Left kidney (tissue), 2 donors: ENCODE data around the gene MEGF8. TPM values are rescaled to one million over a fixed set of nuclear protein-coding genes. Genes with fewer than 3 reads are reported as not detected.

Experiments
- DNase-seq: peaks from one replicate; pipeline ENCODE4 v3.0.0-alpha.2; 2013
- polyA plus RNA-seq: library from polyadenylated mRNA; unstranded; fragments of 120-200 nt; gene quantifications from one replicate; pipeline ENCODE4 v1.2.1, GENCODE V29; 2013; ENCODE audit not compliant: insufficient read length

Gene MEGF8
- polyA plus RNA-seq, 1 donor = 38.6 TPM

DNA sequence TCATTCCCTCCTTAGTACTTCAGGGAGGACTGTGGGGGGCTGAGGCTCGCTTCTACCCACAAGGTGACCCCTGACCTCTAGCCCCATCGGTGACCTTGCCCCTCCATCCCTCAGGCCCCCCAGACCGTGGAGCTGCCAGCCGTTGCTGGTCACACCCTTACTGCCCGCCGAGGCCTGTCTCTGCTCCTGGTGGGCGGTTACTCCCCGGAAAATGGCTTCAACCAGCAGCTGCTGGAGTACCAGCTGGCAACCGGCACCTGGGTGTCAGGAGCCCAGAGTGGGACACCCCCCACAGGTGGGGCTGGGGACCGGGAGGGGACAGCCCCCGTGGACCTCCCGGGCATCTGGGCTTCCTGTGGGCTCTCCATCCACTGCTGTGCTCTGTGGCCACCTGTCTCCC lies 31.9 kb downstream of the MEGF8 start:
- DNase-seq = no peak

DNA sequence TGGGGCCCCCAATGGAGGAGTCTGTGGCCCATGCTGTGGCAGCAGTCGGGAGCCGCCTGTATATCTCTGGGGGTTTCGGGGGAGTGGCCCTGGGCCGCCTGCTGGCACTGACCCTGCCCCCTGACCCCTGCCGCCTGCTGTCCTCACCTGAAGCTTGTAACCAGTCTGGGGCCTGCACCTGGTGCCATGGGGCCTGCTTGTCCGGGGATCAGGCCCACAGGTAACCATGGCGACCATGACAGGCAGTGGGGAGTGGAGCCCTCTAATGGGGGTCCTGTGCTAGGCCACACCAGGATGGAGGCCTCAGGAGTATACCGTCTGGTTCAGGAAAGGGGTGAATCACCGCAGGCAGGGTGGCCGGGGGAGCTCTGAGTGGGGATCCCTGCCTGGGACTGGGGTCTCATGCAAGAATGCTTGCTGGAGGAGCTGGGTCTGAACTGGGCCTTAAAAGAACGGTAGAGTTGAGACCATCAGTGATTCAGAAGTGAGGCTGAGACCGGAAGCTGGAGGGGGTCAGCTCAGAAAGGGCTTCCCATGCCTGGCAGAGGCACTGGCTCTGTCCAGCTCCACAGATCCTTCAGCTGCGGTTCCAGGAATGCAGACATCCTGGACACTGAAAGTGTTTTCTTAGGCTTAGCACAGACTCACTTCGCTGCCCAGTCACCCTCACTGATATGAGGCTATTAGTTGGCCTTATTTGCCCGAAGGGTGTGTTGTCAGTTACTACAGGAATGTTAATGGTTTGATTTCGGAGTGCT lies 35.5 kb downstream of the MEGF8 start:
- DNase-seq = no peak

DNA sequence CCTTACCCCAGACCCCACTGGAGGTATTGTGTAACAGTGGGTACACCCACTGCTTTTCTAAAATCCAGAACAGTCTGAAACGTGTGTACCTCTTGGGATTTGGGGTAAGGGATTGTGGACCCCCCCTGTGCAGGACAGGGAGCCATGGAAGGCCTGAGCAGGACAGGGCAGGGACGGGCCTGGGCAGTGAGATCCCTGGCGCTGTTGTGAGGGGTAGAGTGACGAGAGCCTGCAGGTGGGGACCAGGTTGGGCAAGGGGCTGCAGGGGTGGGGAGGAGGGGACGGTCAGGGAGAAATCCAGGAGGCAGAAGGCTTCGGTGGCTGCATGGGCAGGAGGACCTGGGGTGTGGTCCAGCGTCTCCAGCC lies 36.1 kb downstream of the MEGF8 start:
- DNase-seq = no peak

DNA sequence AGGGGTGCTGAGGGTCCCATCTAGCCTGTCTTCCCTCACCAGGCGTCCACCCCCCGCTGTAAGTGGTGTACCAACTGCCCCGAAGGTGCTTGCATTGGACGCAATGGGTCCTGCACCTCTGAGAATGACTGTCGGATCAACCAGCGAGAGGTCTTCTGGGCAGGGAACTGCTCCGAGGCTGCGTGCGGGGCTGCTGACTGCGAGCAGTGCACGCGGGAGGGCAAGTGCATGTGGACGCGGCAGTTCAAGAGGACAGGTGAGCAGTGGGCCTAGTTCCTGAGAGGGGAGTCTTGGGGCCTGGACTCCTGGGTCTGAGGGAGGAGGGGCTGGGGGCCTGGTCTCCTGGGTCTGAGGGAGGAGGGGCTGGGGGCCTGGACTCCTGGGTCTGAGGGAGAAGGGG lies 36.9 kb downstream of the MEGF8 start:
- DNase-seq = no peak

DNA sequence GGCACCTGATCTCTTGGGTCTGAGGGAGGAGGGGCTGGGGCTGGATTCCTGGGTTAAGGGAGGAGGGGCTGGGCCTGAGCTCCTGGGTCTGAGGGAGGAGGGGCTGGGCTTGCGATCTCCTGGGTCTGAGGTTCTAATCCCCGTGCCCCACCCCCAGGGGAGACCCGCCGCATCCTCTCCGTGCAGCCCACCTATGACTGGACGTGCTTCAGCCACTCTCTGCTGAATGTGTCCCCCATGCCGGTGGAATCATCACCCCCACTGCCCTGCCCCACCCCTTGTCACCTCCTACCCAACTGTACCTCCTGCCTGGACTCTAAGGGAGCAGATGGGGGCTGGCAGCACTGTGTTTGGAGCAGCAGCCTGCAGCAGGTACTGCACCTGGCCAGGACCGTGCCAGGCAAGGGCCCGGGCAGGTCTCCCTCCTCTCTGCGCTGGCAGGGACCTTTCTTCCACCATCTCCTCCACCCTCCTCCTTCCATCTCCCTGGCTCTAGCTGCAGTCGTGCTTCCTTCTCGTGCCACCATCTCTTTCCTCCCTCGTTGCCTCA lies 37.5 kb downstream of the MEGF8 start:
- no peak for DNase-seq

DNA sequence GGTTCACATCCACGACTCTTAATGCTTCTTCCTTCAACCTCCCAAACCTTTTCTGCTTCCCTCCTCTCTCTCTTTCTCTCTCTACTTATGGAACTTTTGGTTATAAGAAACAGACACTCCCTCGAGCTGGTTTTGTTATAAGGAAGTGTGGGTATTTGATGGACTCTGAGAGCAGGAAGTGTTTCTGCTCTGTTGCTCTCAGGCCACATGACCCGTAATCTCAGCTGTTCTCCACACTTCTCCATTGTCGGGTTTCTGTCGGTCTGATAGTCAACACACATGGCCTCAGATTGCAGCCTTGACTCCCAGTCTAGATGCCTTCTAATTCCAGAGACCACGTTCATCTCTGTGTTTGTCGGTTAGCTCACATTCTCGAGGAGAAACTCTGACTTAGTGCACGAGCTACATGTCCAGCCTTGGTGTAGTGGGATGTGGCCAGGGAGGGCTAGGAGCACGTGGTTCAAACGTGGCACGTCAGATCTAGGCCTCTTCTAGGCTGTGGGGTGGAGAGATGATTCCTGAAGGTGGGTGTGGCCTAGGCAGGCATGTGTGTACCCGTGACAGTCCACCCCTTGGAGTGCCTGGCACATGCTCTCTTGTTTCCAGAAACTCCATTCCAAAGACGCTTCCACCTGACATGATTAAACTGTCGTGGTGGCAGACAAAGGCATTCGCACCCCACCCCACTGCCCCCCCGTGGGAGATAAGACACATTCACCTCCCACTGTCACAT lies 38.3 kb downstream of the MEGF8 start:
- DNase-seq = no peak

DNA sequence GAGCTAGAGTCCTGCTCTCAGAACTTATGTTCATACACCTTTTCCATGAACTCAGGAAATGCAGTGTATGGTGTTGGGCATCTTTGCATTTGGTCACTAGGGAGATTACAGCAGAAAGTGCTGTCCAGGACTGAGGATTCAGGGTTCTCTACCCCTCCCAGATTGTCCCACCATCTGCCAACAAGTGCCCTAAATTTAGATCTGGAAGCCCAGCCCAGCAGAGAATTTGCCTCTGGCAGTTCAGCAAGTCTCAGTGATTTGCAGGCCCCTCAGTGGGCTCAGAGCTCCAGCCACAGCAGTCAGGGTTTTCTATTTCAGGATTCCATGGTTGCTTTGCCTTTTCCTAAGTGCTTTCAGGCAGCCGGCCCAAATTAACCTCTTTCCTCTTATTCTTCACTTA lies 41.2 kb downstream of the MEGF8 start:
- no peak for DNase-seq

DNA sequence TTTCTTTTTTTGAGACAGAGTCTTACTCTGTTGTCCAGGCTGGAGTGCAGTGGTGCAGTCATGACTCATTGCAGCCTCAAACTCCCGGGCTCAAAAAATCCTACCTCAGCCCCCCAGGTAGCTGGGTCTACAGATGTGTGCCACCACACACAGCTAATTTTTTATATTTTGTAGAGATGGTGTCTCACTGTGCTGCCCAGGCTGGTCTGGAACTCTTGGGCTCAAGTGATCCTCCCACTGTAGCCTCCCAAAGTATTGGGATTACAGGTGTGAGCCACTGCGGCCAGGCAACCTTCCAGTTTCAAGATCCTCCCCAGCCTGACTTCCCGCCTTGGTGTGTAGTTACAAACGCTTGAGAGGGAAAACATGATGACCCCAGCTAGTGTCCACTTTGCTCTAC lies 42.5 kb downstream of the MEGF8 start:
- DNase-seq = no peak

DNA sequence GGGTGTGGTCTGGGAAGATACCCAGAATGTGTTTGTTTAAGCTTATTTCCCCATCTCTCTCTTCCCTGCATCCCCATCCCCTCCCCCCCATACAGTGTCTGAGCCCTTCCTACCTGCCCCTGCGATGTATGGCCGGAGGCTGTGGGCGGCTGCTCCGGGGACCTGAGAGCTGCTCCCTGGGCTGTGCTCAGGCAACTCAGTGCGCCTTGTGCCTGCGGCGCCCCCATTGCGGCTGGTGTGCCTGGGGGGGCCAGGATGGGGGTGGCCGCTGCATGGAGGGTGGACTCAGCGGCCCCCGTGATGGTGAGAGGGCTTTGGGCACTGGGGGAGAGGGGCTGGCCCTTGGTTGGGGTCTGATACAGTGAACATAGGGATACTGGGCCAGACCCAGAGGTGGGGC lies 42.9 kb downstream of the MEGF8 start:
- DNase-seq = no peak

DNA sequence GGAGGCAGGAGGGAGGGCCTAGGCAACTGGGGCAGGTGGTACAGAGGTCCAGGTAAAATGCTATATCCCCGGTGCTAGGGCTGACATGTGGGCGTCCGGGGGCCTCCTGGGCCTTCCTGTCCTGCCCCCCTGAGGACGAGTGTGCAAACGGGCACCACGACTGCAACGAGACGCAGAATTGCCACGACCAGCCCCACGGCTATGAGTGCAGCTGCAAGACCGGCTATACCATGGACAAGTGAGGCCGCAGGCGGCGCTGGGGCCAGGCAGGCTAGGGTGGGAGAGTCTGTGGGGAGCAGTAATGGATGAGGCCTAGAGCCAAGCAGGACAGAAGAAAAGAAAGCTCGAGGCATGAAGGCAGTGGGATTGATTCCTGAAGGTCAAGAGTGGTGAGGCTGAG lies 43.3 kb downstream of the MEGF8 start:
- no peak for DNase-seq

DNA sequence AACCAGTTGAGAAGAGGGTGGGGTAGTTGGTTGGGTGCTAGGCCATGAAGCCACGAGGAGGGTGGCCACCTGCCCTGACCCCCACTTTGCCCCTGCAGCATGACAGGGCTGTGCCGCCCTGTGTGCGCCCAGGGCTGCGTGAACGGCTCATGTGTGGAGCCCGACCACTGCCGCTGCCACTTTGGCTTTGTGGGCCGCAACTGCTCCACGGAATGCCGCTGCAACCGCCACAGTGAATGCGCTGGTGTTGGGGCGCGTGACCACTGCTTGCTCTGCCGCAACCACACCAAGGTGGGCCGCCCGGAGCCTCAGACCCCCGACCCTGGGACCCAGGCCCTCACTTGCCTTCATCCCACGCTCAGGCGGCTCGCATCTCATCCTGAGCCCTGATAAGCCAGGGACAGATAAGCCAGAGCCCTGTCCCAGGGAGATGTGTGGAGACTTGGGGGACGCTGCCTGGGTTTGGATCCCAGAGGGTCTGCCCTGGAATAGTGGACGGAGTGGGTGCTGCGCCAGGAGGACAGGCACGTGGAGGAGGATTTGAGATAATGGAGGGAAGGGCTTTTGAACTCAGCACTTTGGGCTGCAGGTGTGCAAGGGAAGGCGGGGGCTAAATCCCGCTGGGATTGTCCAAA lies 44.1 kb downstream of the MEGF8 start:
- DNase-seq = no peak

DNA sequence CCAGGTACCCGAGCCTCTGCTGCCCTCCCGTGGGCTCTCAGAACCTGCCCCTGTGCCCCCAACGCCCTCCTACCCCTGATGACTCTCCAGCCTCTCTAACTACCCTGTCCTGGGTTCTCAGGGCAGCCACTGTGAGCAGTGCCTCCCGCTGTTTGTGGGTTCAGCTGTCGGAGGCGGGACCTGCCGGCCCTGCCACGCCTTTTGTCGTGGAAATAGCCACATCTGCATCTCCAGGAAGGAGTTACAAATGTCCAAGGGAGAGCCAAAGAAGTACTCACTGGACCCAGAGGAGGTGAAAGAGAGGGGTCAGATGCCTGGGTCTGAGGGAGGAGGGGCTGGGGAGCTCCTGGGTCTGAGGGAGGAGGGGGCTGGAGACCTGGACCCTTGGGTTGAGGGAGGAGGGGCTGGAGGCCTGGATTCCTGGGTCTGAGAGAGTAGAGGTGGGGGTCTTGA lies 44.7 kb downstream of the MEGF8 start:
- DNase-seq = no peak

DNA sequence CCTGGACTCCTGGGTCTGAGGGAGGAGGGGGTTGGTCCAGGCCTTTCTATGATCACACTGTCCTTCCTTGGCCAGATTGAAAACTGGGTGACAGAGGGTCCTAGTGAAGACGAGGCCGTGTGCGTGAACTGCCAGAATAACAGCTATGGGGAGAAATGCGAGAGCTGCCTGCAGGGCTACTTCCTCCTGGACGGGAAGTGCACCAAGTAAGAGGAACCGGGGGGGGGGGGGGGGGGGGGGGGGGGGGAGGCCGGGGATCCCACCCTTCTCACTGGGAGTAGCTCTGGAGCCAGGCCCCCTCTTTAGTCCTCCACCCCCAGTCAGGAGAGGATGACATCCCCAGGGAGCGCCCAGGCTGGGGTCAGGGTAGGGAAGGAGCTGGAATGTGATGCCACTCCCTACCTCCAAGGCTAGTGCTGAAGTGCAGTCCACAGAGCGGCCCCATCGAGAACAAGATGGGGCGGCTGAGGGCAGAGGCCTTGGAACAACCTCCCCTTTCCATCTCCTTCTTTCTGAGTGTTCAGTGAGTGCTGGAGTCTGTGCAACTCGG lies 45.3 kb downstream of the MEGF8 start:
- no peak for DNase-seq

DNA sequence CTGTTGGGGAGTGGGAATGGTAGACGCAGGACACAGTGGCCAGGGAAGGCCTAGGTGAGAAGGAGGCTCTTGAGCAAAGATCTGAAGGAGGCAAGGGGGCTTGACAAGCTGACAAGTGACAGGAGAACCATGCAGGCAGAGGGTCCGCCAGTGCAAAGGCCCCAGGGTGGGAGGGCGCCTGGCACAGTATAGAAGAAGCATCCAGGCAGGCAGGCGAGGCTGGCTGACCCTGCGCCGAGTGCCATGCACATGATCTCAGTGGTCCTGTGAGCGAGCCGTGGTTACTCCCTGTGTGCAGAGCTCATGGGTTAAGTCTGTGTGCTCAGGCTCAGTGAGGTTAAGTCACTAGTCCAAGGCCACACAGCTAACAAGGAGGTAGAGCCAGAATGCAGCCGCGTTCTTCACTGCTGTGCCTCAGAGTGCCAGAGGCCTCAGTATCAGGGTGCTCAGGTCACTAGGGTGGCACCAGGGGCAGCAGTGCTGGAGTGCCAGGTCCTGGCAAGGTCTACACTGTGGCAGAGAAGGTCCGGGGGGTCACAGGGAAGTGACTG lies 49.5 kb downstream of the MEGF8 start:
- DNase-seq = no peak

DNA sequence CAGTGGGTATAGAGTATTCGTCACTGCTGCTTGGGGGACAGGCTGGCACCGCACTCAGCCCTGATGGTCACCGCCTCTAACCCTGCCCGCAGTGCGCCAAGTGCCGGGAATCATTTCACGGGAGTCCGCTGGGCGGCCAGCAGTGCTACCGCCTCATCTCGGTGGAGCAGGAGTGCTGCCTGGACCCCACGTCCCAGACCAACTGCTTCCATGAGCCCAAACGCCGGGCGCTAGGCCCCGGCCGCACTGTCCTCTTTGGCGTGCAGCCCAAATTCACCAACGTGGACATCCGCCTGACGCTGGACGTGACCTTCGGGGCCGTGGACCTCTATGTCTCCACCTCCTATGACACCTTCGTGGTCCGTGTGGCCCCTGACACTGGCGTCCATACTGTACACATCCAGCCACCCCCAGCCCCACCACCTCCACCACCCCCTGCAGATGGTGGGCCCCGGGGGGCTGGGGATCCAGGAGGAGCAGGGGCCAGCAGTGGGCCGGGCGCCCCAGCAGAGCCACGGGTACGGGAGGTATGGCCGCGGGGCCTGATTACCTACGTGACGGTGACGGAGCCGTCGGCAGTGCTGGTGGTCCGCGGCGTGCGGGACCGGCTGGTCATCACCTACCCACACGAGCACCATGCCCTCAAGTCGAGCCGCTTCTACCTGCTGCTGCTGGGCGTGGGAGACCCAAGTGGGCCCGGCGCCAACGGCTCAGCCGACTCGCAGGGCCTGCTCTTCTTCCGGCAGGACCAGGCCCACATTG lies 50.2 kb downstream of the MEGF8 start:
- no peak for DNase-seq

DNA sequence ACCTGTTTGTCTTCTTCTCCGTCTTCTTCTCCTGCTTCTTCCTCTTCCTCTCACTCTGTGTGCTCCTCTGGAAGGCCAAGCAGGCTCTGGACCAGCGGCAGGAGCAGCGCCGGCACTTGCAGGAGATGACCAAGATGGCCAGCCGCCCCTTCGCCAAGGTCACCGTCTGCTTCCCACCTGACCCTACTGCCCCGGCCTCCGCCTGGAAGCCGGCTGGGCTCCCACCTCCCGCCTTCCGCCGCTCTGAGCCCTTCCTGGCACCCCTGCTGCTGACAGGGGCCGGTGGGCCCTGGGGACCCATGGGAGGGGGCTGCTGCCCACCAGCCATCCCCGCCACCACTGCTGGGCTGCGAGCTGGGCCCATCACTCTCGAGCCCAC lies 50.7 kb downstream of the MEGF8 start:
- no peak for DNase-seq

DNA sequence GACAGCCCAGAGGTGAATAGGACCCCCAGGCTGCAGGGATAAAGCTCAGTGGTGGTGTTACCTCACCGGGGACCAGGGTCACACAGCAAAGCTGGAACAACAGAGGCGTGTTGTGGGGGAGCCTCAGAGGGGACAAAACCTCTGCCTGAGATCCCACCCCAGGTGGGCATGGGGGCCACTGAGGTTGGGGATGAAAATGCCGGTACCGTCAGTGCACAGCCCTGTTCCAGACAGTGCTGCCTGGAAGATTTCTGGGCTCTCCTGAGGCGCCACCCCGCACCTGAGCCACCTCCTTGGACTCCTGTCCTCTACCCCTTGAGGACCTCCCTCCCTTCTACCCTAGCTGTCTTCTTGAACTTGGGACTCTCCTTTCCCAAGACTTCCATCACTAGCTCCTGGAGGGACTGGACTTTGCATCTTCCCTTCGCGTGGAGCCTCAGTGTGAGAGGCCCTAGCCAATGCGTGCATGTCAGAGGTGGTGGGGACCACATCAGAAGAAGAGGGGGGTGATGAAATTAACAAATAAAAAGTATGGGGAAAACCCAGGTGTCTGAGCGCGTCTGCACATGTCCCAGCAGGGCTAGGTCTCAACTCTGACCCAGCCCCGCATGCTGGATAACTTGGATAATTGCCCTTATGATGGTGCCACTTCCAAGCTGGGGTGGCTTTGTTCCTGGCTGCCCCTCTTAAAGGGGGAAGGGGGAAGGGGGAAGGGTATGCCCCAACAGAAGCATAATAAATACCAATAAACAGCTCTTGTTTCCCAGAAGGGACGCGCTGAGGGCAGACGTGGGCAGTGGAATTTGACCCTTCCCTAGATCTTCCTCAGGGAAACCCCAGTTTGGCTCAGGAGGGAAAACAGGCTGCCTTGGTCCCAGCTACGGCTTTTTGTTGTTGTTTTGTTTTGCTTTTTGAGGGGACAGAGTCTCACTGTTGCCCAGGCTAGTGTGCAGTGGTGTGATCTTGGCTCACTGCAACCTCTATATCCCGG lies 53.1 kb downstream of the MEGF8 start:
- DNase-seq = no peak

DNA sequence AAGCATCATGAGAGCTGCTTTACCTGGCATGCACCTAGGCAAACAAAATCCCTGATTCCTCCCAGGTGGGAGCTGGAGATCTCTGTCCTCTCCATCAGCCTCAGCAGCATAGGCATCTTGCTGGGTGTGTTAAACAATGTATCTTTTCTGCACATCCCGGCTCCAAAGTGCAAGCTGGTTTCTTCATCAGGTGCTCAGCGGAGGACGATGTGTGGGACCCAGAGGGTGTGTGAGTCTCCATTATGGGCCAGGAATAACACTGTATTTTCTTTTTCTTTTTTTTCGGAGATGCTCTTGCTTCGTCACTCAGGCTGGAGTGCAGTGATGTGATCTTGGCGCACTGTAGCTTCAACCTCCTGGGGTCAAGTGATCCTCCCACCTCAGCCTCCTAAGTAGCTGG lies 54.7 kb downstream of the MEGF8 start:
- DNase-seq = no peak

DNA sequence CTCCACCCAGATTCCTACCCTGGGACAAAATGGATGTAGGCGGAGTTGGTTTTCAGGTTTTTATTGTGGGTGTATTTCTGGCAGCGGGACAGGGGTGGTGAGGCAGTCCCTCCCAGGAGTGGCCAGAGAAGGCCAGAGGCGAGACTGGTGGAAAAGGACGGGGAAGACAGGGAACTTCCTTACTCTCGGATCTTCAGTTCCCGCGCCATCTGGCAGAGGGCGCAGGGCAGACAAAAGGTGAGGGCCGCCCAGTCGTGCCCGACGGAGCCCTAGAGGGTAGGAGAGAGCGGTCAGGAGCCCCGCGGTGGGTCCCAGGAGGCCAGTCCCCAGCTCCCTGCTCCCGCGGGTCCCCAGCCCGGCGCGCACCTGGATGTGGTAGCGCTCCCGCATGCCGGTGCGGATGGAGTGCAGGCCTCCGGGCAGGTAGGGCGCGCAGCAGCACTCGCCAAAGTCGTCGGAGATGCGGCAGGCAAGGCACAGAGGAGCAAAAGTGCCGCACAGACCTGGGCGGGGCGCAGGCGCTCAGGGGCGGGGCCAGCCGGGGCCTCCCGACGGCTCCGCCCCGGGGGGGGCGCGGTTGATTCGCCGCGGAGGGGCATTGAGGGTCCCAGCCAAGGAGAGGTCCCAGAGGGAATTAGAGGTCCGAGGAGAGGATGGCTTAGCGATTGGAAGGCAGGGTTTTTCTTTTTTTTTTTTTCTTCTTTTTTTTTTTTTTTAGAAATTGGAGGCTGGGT lies 61.7 kb downstream of the MEGF8 start:
- DNase-seq = peak; percentile 51
